Panc1 (cell line): ENCODE data around the gene BARX2. TPM values are rescaled to one million over a fixed set of nuclear protein-coding genes. Genes with fewer than 3 reads are reported as not detected.

ENCODE experiments used
- ATAC-seq: fragments of 200-7000 bp; cut with Tn5 transposase; 2 replicates; pipeline ENCODE4 v1.9.1; 2020; ENCODE audit warnings: mild to moderate bottlenecking, moderate library complexity
- BruUV-seq: library from RNA; stranded (reverse); fragments of 400-500 nt; replicated peaks from 2 replicates; lab custom pipeline; 2021; lab: Mats Ljungman, UMichigan
- CTCF ChIA-PET: fragments of 300-600 bp; sonication (Branson Sonifier 250); formaldehyde crosslinking; loops from one replicate; lab custom pipeline; 2022; ENCODE audit warnings: antibody characterized with exemption; lab: Charles Lee
- POLR2A ChIA-PET: fragments of 300-600 bp; sonication (Branson Sonifier 250); formaldehyde crosslinking; loops from one replicate; lab custom pipeline; 2022; ENCODE audit warnings: antibody characterized with exemption; lab: Charles Lee
- DNase-seq: peaks from one replicate; pipeline ENCODE4 v3.0.0-alpha.2; 2010; ENCODE audit warnings: low read depth, low spot score
- H3K27ac ChIP-seq: 2 replicates; pipeline ENCODE4 v1.5.1; 2011; ENCODE audit warnings: mild to moderate bottlenecking, low read length, inconsistent platforms
- H3K27me3 ChIP-seq: fragments of 200-500 bp; sonication (Bioruptor generic); 2 replicates; pipeline ENCODE4 v1.6.0; 2014; ENCODE audit warnings: low read length, inconsistent platforms; ENCODE audit not compliant: control insufficient read depth, insufficient read depth
- H3K36me3 ChIP-seq: fragments of 200-500 bp; sonication (Bioruptor generic); 2 replicates; pipeline ENCODE4 v1.5.1; 2014; ENCODE audit warnings: inconsistent platforms, mild to moderate bottlenecking, low read length, moderate library complexity; ENCODE audit not compliant: control insufficient read depth, insufficient read depth
- H3K4me1 ChIP-seq: 2 replicates; pipeline ENCODE4 v1.5.1; 2011; ENCODE audit warnings: inconsistent platforms, mild to moderate bottlenecking, low read length, moderate library complexity; ENCODE audit not compliant: control insufficient read depth, insufficient read depth
- H3K4me3 ChIP-seq, 2 experiments: 2 replicates each; pipeline ENCODE4 v1.5.1; 2011 to 2012; ENCODE audit warnings: low read depth in 2 of 2, low read length in 2 of 2, mild to moderate bottlenecking in 2 of 2, inconsistent platforms in 1 of 2, moderate library complexity in 1 of 2
- H3K9me3 ChIP-seq: fragments of 200-500 bp; sonication (Bioruptor generic); 2 replicates; pipeline ENCODE4 v1.5.1; 2014; ENCODE audit warnings: low read depth, mild to moderate bottlenecking, inconsistent platforms, low read length, moderate library complexity; ENCODE audit not compliant: control insufficient read depth, insufficient read depth
- POLR2AphosphoS5 ChIP-seq: IDR thresholded peaks from 2 replicates; pipeline ENCODE4 v1.6.1; 2012; ENCODE audit warnings: mild to moderate bottlenecking, low read depth, low read length, moderate library complexity
- SIN3A ChIP-seq: IDR thresholded peaks from 2 replicates; pipeline ENCODE4 v1.6.1; 2012; ENCODE audit warnings: low read depth, mild to moderate bottlenecking, low read length, moderate library complexity, borderline replicate concordance; ENCODE audit not compliant: insufficient read depth
- TCF7L2 ChIP-seq: IDR thresholded peaks from 2 replicates; pipeline ENCODE4 v1.6.1; 2011; ENCODE audit warnings: mild to moderate bottlenecking, low read depth, low read length, inconsistent platforms
- in situ Hi-C: cut with HindIII; loops from 2 replicates; pipeline ENCODE4 v1.10.0; 2016; ENCODE audit warnings: low sequenced_read_pairs, low pct_unique_long_range_greater_than_20kb
- intact Hi-C: fragments of 100-400 bp; cut with micrococcal nuclease; formaldehyde crosslinking; loops from one replicate; pipeline ENCODE4 v1.10.0; 2022; ENCODE audit not compliant: unreplicated experiment
- total RNA-seq: library from RNA; stranded (reverse); gene quantifications from one replicate; pipeline ENCODE4 v1.2.1, GENCODE V29; 2021; ENCODE audit not compliant: unreplicated experiment
- TF ChIP-seq, protein P1 (sequence below): fragments of 450-650 bp; IDR thresholded peaks from 2 replicates; pipeline ENCODE4 v1.5.1; 2017; ENCODE audit warnings: mild to moderate bottlenecking
- TF ChIP-seq, protein P2 (sequence below), 2 experiments: IDR thresholded peaks; 2 replicates each; pipeline ENCODE4 v1.6.1; 2011 to 2012; ENCODE audit warnings: low read depth in 2 of 2, control low read depth in 1 of 2, low read length in 1 of 2, mild to moderate bottlenecking in 1 of 2, moderate library complexity in 1 of 2; ENCODE audit not compliant: insufficient read depth in 1 of 2

The BARX2 gene
- total RNA-seq, 1 experiment from 2014 or later = 3.9 TPM

GRCh38 chr11:129391360-129391759 is 15.7 kb downstream of the BARX2 start:
- DNase-seq (no peak), ATAC-seq (no peak)
- Histone ChIP-seq H3K4me3 (no peak overlapping the region), H3K27me3 (peaks cover 3% of the 10 kb centered on the region; the same call in 1 of the 2 replicates), H3K36me3 (no peaks in the 10 kb centered on the region), H3K4me1 (peaks cover 10% of the 10 kb centered on the region), H3K27ac (no peak overlapping the region), H3K9me3 (no peaks in the 10 kb centered on the region)
- CTCF ChIA-PET = no interaction called here
- no TSS peak for BruUV-seq
- POLR2A ChIA-PET = no interaction called here
- in situ Hi-C loops (no loop called here), intact Hi-C loops (no loop called here)
- TF ChIP-seq TCF7L2 (no peak), SIN3A (no peak), POLR2AphosphoS5 (no peak)
- TF ChIP-seq, protein P1, sequence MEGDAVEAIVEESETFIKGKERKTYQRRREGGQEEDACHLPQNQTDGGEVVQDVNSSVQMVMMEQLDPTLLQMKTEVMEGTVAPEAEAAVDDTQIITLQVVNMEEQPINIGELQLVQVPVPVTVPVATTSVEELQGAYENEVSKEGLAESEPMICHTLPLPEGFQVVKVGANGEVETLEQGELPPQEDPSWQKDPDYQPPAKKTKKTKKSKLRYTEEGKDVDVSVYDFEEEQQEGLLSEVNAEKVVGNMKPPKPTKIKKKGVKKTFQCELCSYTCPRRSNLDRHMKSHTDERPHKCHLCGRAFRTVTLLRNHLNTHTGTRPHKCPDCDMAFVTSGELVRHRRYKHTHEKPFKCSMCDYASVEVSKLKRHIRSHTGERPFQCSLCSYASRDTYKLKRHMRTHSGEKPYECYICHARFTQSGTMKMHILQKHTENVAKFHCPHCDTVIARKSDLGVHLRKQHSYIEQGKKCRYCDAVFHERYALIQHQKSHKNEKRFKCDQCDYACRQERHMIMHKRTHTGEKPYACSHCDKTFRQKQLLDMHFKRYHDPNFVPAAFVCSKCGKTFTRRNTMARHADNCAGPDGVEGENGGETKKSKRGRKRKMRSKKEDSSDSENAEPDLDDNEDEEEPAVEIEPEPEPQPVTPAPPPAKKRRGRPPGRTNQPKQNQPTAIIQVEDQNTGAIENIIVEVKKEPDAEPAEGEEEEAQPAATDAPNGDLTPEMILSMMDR = no peak
- TF ChIP-seq, protein P2, sequence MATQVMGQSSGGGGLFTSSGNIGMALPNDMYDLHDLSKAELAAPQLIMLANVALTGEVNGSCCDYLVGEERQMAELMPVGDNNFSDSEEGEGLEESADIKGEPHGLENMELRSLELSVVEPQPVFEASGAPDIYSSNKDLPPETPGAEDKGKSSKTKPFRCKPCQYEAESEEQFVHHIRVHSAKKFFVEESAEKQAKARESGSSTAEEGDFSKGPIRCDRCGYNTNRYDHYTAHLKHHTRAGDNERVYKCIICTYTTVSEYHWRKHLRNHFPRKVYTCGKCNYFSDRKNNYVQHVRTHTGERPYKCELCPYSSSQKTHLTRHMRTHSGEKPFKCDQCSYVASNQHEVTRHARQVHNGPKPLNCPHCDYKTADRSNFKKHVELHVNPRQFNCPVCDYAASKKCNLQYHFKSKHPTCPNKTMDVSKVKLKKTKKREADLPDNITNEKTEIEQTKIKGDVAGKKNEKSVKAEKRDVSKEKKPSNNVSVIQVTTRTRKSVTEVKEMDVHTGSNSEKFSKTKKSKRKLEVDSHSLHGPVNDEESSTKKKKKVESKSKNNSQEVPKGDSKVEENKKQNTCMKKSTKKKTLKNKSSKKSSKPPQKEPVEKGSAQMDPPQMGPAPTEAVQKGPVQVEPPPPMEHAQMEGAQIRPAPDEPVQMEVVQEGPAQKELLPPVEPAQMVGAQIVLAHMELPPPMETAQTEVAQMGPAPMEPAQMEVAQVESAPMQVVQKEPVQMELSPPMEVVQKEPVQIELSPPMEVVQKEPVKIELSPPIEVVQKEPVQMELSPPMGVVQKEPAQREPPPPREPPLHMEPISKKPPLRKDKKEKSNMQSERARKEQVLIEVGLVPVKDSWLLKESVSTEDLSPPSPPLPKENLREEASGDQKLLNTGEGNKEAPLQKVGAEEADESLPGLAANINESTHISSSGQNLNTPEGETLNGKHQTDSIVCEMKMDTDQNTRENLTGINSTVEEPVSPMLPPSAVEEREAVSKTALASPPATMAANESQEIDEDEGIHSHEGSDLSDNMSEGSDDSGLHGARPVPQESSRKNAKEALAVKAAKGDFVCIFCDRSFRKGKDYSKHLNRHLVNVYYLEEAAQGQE (IDR thresholded peaks at IDR 0.05; ENCODE audit: insufficient read depth in 1 of 2, low read depth in 2 of 2, low read length in 1 of 2) = no peak

DNA sequence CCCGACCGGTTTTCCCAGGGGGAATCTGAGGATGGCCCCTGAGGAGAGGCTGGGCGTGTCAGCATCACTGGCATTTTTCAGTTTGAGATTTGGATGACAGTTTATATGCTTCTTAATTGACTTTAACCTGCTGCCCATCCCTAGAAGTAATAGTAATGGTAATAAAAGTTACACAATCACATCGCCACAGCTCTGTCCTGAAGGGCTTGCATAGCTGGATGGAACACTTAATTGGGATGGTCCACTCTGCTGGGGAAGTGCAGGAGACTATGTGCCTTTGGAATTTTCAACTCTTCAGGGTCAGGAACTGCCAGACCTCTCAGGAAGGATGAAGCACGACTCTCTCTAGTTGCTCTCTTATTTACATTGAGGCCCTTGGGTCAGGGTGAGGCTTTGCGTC is 16.2 kb downstream of the BARX2 start:
- Histone ChIP-seq H3K4me3 (no peak overlapping the region), H3K9me3 (no peaks in the 10 kb centered on the region), H3K27me3 (peaks cover 2% of the 10 kb centered on the region; the same call in 1 of the 2 replicates), H3K4me1 (peaks cover 7% of the 10 kb centered on the region), H3K27ac (no peak overlapping the region), H3K36me3 (no peaks in the 10 kb centered on the region)
- ChIA-PET CTCF (no interaction called here), POLR2A (interaction anchor here (0.6 kb wide), 1 partner anchor 611 kb away, joined by 18 read pairs; the partner anchor contains the start of gene PRDM10)
- intact Hi-C loops (no loop called here), in situ Hi-C loops (no loop called here)
- no peak for DNase-seq
- TF ChIP-seq SIN3A (no peak), POLR2AphosphoS5 (no peak), TCF7L2 (no peak)
- TF ChIP-seq, protein P2 (IDR thresholded peaks at IDR 0.05; ENCODE audit: insufficient read depth in 1 of 2, low read depth in 2 of 2, low read length in 1 of 2) = no peak
- TF ChIP-seq, protein P1 = no peak
- no TSS peak for BruUV-seq
- no peak for ATAC-seq
